HEK293T (cell line): Measurements from ENCODE around the gene ATAD3C.

Experiments
- FOXK2 ChIP-seq: fragments of 450-650 bp; IDR thresholded peaks from 2 replicates; pipeline ENCODE4 v1.6.1; 2016; ENCODE audit warnings: mild to moderate bottlenecking
- FOXM1 ChIP-seq: fragments of 450-650 bp; IDR thresholded peaks from 2 replicates; pipeline ENCODE4 v1.6.1; 2017; ENCODE audit warnings: mild to moderate bottlenecking, borderline replicate concordance
- HDGF ChIP-seq: fragments of 450-650 bp; IDR thresholded peaks from 2 replicates; pipeline ENCODE4 v1.6.1; 2017; ENCODE audit warnings: antibody characterized with exemption, borderline replicate concordance
- SP1 ChIP-seq: fragments of 450-650 bp; IDR thresholded peaks from 2 replicates; pipeline ENCODE4 v1.6.1; 2017
- SUZ12 ChIP-seq: fragments of 450-650 bp; IDR thresholded peaks from 2 replicates; pipeline ENCODE4 v1.6.1; 2016; ENCODE audit warnings: mild to moderate bottlenecking

GRCh38 chr1:1479547-1480487, 30.3 kb downstream of the ATAD3C start:
- TF ChIP-seq SUZ12 (no peak), SP1 (no peak), FOXM1 (no peak), HDGF (no peak), FOXK2 (no peak)
